Measurements from ENCODE around the gene BMPR1B. TPM values are rescaled to one million over a fixed set of nuclear protein-coding genes. Genes with fewer than 3 reads are reported as not detected.

Gene BMPR1B
- total and polyA plus RNA-seq, 2 of the 8 experiments (the other 6 are each of a cell fraction or from before 2014, with no cell fraction given): 0.14 to 1.1 TPM

GRCh38 chr4:95080969-95081368, 323.2 kb downstream of the BMPR1B start (continued):
- TF ChIP-seq SIN3A (conservative IDR thresholded peaks at IDR 0.05 in 1 of 2, IDR thresholded peaks at IDR 0.05 in 1 of 2; ENCODE audit: low read depth in 1 of 2, low read length in 2 of 2): no peak
- no peak for TF ChIP-seq BRCA1 (IDR thresholded peaks at IDR 0.05; ENCODE audit: low read depth, low read length)
- no peak for TF ChIP-seq CHD2 (IDR thresholded peaks at IDR 0.05; ENCODE audit: low read length)

Data from H1 (cell line).